PC-3 (cell line): ENCODE results near the gene MRPL9. TPM values are rescaled to one million over a fixed set of nuclear protein-coding genes. Genes with fewer than 3 reads are reported as not detected.

Experiments
- ATAC-seq: fragments of 200-7000 bp; cut with Tn5 transposase; 2 replicates; pipeline ENCODE4 v1.9.1; 2020; ENCODE audit warnings: mild to moderate bottlenecking, moderate library complexity
- BruUV-seq: library from RNA; stranded (reverse); fragments of 400-500 nt; replicated peaks from 2 replicates; lab custom pipeline; 2021; lab: Mats Ljungman, UMichigan
- CTCF ChIA-PET: fragments of 300-600 bp; sonication (Branson Sonifier 250); formaldehyde crosslinking; loops from one replicate; lab custom pipeline; 2022; ENCODE audit warnings: antibody characterized with exemption; lab: Charles Lee
- POLR2A ChIA-PET: fragments of 300-600 bp; sonication (Branson Sonifier 250); formaldehyde crosslinking; loops from one replicate; lab custom pipeline; 2022; ENCODE audit warnings: antibody characterized with exemption; ENCODE audit not compliant: unreplicated experiment; lab: Charles Lee
- DNase-seq: peaks from one replicate; pipeline ENCODE4 v3.0.0-alpha.2; 2015
- H2AFZ ChIP-seq: fragments of 300-600 bp; sonication (generic); 2 replicates; pipeline ENCODE4 v1.6.0; 2016; ENCODE audit warnings: antibody characterized with exemption, low read length
- H3F3A ChIP-seq: fragments of 300-600 bp; sonication (generic); one replicate; pipeline ENCODE4 v1.6.0; 2017; ENCODE audit warnings: antibody characterized with exemption, low read length, control low read depth, mild to moderate bottlenecking; ENCODE audit not compliant: unreplicated experiment
- H3K27ac ChIP-seq: fragments of 300-600 bp; sonication (generic); 2 replicates; pipeline ENCODE4 v1.5.1; 2016; ENCODE audit warnings: mild to moderate bottlenecking, low read length
- H3K27me3 ChIP-seq: fragments of 300-600 bp; sonication (generic); 2 replicates; pipeline ENCODE4 v1.6.1; 2016; ENCODE audit warnings: low read length, mixed read lengths
- H3K36me3 ChIP-seq: fragments of 300-600 bp; sonication (generic); 2 replicates; pipeline ENCODE4 v1.6.1; 2016; ENCODE audit warnings: low read depth, mixed run types, low read length, mixed read lengths
- H3K4me1 ChIP-seq: fragments of 300-600 bp; sonication (generic); 2 replicates; pipeline ENCODE4 v1.5.1; 2016; ENCODE audit warnings: low read length; ENCODE audit not compliant: insufficient read depth
- H3K4me2 ChIP-seq: fragments of 300-600 bp; sonication (generic); 2 replicates; pipeline ENCODE4 v1.6.0; 2016; ENCODE audit warnings: low read length
- H3K4me3 ChIP-seq: fragments of 300-600 bp; sonication (generic); 2 replicates; pipeline ENCODE4 v1.5.1; 2016; ENCODE audit warnings: mild to moderate bottlenecking, low read length, mixed read lengths
- H3K79me2 ChIP-seq: fragments of 300-600 bp; sonication (generic); 2 replicates; pipeline ENCODE4 v1.6.1; 2017; ENCODE audit warnings: low read length, mixed read lengths
- H3K9ac ChIP-seq: fragments of 300-600 bp; sonication (generic); 2 replicates; pipeline ENCODE4 v1.6.0; 2016; ENCODE audit warnings: mild to moderate bottlenecking, low read length
- H3K9me2 ChIP-seq: fragments of 300-600 bp; sonication (generic); replicated peaks from 2 replicates; pipeline ENCODE4 v1.6.1; 2016; ENCODE audit warnings: mixed run types, low read length, mixed read lengths
- H3K9me3 ChIP-seq: fragments of 300-600 bp; sonication (generic); 2 replicates; pipeline ENCODE4 v1.6.1; 2016; ENCODE audit warnings: low read length, mixed read lengths
- H4K20me1 ChIP-seq: fragments of 300-600 bp; sonication (generic); 2 replicates; pipeline ENCODE4 v1.6.1; 2016; ENCODE audit warnings: low read length, mixed read lengths
- EZH2 ChIP-seq: fragments of 300-600 bp; sonication (generic); IDR thresholded peaks from one replicate; pipeline ENCODE4 v1.6.1; 2017; ENCODE audit warnings: antibody characterized with exemption, mild to moderate bottlenecking, low read length; ENCODE audit not compliant: unreplicated experiment
- EZH2phosphoT487 ChIP-seq: fragments of 300-600 bp; sonication (generic); IDR thresholded peaks from 2 replicates; pipeline ENCODE4 v1.6.1; 2018; ENCODE audit warnings: mild to moderate bottlenecking, antibody characterized with exemption, low read length, borderline replicate concordance
- intact Hi-C: fragments of 100-400 bp; cut with micrococcal nuclease; formaldehyde crosslinking; loops from 2 replicates; pipeline ENCODE4 v1.9.0; 2023
- total RNA-seq: library from RNA; depleted of rRNA; stranded (reverse); fragments of >200 nt; gene quantifications from 2 replicates; pipeline ENCODE4 v1.2.3, GENCODE V29; 2014
- TF ChIP-seq, protein P1 (sequence below): fragments of 300-600 bp; sonication (generic); conservative IDR thresholded peaks from 2 replicates; pipeline ENCODE4 v1.5.1; 2017; ENCODE audit warnings: antibody characterized with exemption, low read depth, mild to moderate bottlenecking, low read length

The MRPL9 gene
- total RNA-seq, 1 experiment from 2014 or later: 229 TPM

DNA sequence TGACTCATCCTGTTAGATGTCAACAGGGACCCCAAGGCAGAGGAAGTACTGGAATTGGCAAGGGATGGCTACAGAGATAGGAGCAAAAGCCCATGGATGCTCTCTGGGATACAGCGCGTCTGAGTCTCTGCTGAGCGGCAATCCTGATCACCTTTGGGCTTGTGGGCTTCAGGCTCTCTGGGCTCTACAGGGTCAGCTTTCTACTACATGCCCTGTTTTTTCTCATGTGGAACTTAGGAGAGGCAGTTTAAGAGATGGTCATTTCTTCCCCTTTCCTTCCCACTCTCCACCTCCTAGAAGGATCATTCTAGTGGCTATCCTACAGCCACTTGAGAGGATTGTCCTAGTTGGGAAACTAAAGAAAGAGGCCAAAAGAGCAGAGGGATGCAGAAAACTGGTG, 40.6 kb upstream of the MRPL9 start:
- DNase-seq (no peak), ATAC-seq (no peak)
- no peaks in the 10 kb centered on the region for H3F3A ChIP-seq
- intact Hi-C loops: no loop called here
- no peaks in the 10 kb centered on the region for H3K79me2 ChIP-seq
- no TSS peak for BruUV-seq
- no peaks in the 10 kb centered on the region for H3K4me1 ChIP-seq
- H3K4me2 ChIP-seq: no peak overlapping the region
- H3K27ac ChIP-seq: no peak overlapping the region
- no peaks in the 10 kb centered on the region for H3K9me2 ChIP-seq
- H3K27me3 ChIP-seq: peaks cover 19% of the 10 kb centered on the region
- TF ChIP-seq, protein P1, sequence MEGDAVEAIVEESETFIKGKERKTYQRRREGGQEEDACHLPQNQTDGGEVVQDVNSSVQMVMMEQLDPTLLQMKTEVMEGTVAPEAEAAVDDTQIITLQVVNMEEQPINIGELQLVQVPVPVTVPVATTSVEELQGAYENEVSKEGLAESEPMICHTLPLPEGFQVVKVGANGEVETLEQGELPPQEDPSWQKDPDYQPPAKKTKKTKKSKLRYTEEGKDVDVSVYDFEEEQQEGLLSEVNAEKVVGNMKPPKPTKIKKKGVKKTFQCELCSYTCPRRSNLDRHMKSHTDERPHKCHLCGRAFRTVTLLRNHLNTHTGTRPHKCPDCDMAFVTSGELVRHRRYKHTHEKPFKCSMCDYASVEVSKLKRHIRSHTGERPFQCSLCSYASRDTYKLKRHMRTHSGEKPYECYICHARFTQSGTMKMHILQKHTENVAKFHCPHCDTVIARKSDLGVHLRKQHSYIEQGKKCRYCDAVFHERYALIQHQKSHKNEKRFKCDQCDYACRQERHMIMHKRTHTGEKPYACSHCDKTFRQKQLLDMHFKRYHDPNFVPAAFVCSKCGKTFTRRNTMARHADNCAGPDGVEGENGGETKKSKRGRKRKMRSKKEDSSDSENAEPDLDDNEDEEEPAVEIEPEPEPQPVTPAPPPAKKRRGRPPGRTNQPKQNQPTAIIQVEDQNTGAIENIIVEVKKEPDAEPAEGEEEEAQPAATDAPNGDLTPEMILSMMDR: no peak
- TF ChIP-seq EZH2: no peak
- no peak for TF ChIP-seq EZH2phosphoT487
- POLR2A ChIA-PET: no interaction called here
- CTCF ChIA-PET: no interaction called here
- no peak overlapping the region for H3K4me3 ChIP-seq
- H3K36me3 ChIP-seq: no peaks in the 10 kb centered on the region
- no peak overlapping the region for H2AFZ ChIP-seq
- H3K9me3 ChIP-seq: no peaks in the 10 kb centered on the region
- H3K9ac ChIP-seq: no peak overlapping the region
- no peaks in the 10 kb centered on the region for H4K20me1 ChIP-seq

DNA sequence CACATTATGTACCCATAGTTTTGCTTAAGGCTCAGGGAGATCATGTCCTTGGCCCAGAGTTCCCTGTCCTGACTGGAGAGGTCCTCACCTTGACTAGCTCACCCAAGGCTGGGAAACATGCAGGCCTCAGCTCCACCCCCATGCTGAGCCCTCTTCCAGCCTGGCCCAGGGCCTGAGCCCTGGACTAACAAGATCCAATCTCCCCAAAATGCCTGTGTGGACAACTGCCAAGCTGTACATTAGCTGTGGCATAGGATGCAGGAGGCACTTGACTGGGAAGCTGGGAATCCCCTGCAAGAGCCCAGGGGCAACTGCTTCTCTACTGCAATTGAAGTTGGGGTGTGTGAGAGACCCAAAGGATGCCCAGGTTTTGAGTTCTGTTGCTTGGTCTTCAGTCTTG, 39.9 kb upstream of the MRPL9 start:
- no peak overlapping the region for H3K9ac ChIP-seq
- TF ChIP-seq, protein P1: no peak
- TF ChIP-seq EZH2: no peak
- no peak for TF ChIP-seq EZH2phosphoT487
- H3K9me2 ChIP-seq: no peaks in the 10 kb centered on the region
- H3F3A ChIP-seq: no peaks in the 10 kb centered on the region
- H3K27me3 ChIP-seq: peaks cover 19% of the 10 kb centered on the region
- no peaks in the 10 kb centered on the region for H3K9me3 ChIP-seq
- H3K36me3 ChIP-seq: no peaks in the 10 kb centered on the region
- H3K79me2 ChIP-seq: no peaks in the 10 kb centered on the region
- H3K4me3 ChIP-seq: no peak overlapping the region
- ChIA-PET CTCF (no interaction called here), POLR2A (no interaction called here)
- no peak for ATAC-seq
- H3K4me2 ChIP-seq: no peak overlapping the region
- no TSS peak for BruUV-seq
- intact Hi-C loops: no loop called here
- no peak for DNase-seq
- H3K4me1 ChIP-seq: no peaks in the 10 kb centered on the region
- no peaks in the 10 kb centered on the region for H4K20me1 ChIP-seq
- no peak overlapping the region for H2AFZ ChIP-seq
- no peak overlapping the region for H3K27ac ChIP-seq

DNA sequence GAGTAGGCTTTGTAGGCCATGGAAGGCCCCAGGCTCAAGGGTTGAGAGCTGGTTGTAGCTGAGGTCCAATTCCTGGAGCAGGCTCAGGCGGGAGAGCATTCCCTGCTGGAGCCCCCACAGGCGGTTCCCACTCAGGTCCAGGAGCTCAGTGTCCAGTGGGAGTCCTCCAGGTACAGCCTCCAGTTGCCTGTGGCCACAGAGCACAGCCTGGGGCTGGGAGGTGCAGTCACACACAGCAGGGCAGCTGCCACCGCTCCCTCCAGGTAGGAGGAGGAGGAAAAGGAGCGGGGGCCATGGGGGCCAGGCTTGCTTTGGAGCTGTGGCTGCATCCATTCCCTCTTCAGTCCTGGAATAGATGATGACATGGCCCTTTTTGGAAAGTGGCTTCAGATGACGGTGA, 39.1 kb upstream of the MRPL9 start:
- no peaks in the 10 kb centered on the region for H3K4me1 ChIP-seq
- TF ChIP-seq EZH2phosphoT487: no peak
- TF ChIP-seq, protein P1: no peak
- TF ChIP-seq EZH2: no peak
- no peak for ATAC-seq
- H4K20me1 ChIP-seq: no peaks in the 10 kb centered on the region
- CTCF ChIA-PET: no interaction called here
- DNase-seq: no peak
- no peaks in the 10 kb centered on the region for H3F3A ChIP-seq
- H3K79me2 ChIP-seq: no peaks in the 10 kb centered on the region
- intact Hi-C loops: no loop called here
- no peaks in the 10 kb centered on the region for H3K9me3 ChIP-seq
- H3K9ac ChIP-seq: no peak overlapping the region
- no peak overlapping the region for H3K4me2 ChIP-seq
- H3K9me2 ChIP-seq: no peaks in the 10 kb centered on the region
- H3K27ac ChIP-seq: no peak overlapping the region
- H3K27me3 ChIP-seq: peaks cover 19% of the 10 kb centered on the region
- H2AFZ ChIP-seq: no peak overlapping the region
- no TSS peak for BruUV-seq
- H3K36me3 ChIP-seq: no peaks in the 10 kb centered on the region
- no peak overlapping the region for H3K4me3 ChIP-seq
- POLR2A ChIA-PET: no interaction called here
